Loucy (cell line): ENCODE data around the gene XPO4.

Experiments
- EZH2phosphoT487 ChIP-seq: fragments of 200-600 bp; IDR thresholded peaks from 2 replicates; pipeline ENCODE4 v1.6.1; 2018; ENCODE audit warnings: antibody characterized with exemption, mild to moderate bottlenecking, moderate library complexity, borderline replicate concordance
- TF ChIP-seq, protein P1 (sequence below): fragments of 200-600 bp; sonication (generic); conservative IDR thresholded peaks from 2 replicates; pipeline ENCODE4 v1.5.1; 2014; ENCODE audit warnings: mild to moderate bottlenecking, antibody characterized with exemption, low read length

GRCh38 chr13:20945952-20946383, 43.4 kb upstream of the XPO4 start:
- TF ChIP-seq, protein P1, sequence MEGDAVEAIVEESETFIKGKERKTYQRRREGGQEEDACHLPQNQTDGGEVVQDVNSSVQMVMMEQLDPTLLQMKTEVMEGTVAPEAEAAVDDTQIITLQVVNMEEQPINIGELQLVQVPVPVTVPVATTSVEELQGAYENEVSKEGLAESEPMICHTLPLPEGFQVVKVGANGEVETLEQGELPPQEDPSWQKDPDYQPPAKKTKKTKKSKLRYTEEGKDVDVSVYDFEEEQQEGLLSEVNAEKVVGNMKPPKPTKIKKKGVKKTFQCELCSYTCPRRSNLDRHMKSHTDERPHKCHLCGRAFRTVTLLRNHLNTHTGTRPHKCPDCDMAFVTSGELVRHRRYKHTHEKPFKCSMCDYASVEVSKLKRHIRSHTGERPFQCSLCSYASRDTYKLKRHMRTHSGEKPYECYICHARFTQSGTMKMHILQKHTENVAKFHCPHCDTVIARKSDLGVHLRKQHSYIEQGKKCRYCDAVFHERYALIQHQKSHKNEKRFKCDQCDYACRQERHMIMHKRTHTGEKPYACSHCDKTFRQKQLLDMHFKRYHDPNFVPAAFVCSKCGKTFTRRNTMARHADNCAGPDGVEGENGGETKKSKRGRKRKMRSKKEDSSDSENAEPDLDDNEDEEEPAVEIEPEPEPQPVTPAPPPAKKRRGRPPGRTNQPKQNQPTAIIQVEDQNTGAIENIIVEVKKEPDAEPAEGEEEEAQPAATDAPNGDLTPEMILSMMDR: no peak
- TF ChIP-seq EZH2phosphoT487: no peak
